Caco-2 (cell line): ENCODE results near the gene MEIOB. TPM values are rescaled to one million over a fixed set of nuclear protein-coding genes. Genes with fewer than 3 reads are reported as not detected.

Source experiments
- BruUV-seq: library from RNA; stranded (reverse); fragments of 400-500 nt; replicated peaks from 2 replicates; lab custom pipeline; 2021; lab: Mats Ljungman, UMichigan
- CTCF ChIA-PET: fragments of 300-600 bp; sonication (Branson Sonifier 250); formaldehyde crosslinking; loops from one replicate; lab custom pipeline; 2022; ENCODE audit warnings: antibody characterized with exemption; lab: Charles Lee
- POLR2A ChIA-PET: fragments of 300-600 bp; sonication (Branson Sonifier 250); formaldehyde crosslinking; loops from one replicate; lab custom pipeline; 2022; ENCODE audit warnings: antibody characterized with exemption; lab: Charles Lee
- DNase-seq, 2 experiments: peaks; one replicate each; pipeline versions ENCODE4 v3.0.0 to v3.0.0-alpha.2; 2020 to 2022
- H3K27me3 ChIP-seq: replicated peaks from 2 replicates; pipeline ENCODE4 v1.6.0; 2011; ENCODE audit warnings: low read length; ENCODE audit not compliant: control insufficient read depth, insufficient read depth
- H3K36me3 ChIP-seq: 2 replicates; pipeline ENCODE4 v1.5.1; 2011; ENCODE audit warnings: low read length; ENCODE audit not compliant: control insufficient read depth, insufficient read depth
- H3K4me1 ChIP-seq: fragments of 250-450 bp; sonication (Bioruptor Pico); 2 replicates; pipeline ENCODE4 v1.5.1; 2020; ENCODE audit warnings: mild to moderate bottlenecking
- H3K4me3 ChIP-seq: 2 replicates; pipeline ENCODE4 v1.5.1; 2011; ENCODE audit warnings: low read depth, mild to moderate bottlenecking, control low read depth, low read length
- H3K9me3 ChIP-seq: fragments of 250-450 bp; sonication (Bioruptor Pico); 2 replicates; pipeline ENCODE4 v1.5.1; 2020; ENCODE audit warnings: mild to moderate bottlenecking, moderate library complexity
- H3K27ac Mint-ChIP-seq: one replicate; pipeline ENCODE4 v1.8.0; 2022; ENCODE audit warnings: mixed read lengths; ENCODE audit not compliant: unreplicated experiment
- H3K27me3 Mint-ChIP-seq: one replicate; pipeline ENCODE4 v1.8.0; 2022; ENCODE audit warnings: mixed read lengths; ENCODE audit not compliant: insufficient read depth, unreplicated experiment
- H3K36me3 Mint-ChIP-seq: one replicate; pipeline ENCODE4 v1.8.0; 2022; ENCODE audit warnings: mild to moderate bottlenecking, mixed read lengths; ENCODE audit not compliant: insufficient read depth, unreplicated experiment
- H3K4me1 Mint-ChIP-seq: one replicate; pipeline ENCODE4 v1.8.0; 2022; ENCODE audit warnings: low read depth, mixed read lengths; ENCODE audit not compliant: unreplicated experiment
- H3K4me3 Mint-ChIP-seq: one replicate; pipeline ENCODE4 v1.8.0; 2022; ENCODE audit warnings: mild to moderate bottlenecking, moderate library complexity, mixed read lengths; ENCODE audit not compliant: unreplicated experiment
- H3K9me3 Mint-ChIP-seq: one replicate; pipeline ENCODE4 v1.8.0; 2022; ENCODE audit warnings: mixed read lengths; ENCODE audit not compliant: unreplicated experiment
- CTCF ChIP-seq, 2 experiments: fragments of 200-600 bp in 1 of 2; IDR thresholded peaks; 1 replicate in 1 of 2; 2 replicates in 1 of 2; pipeline versions ENCODE4 v1.5.1 to v1.8.0; 2011 to 2022; ENCODE audit warnings: antibody characterized with exemption in 1 of 2, control low read depth in 1 of 2, inconsistent platforms in 1 of 2, low read depth in 1 of 2, low read length in 1 of 2, mild to moderate bottlenecking in 1 of 2, moderate library complexity in 1 of 2; ENCODE audit not compliant: insufficient read depth in 1 of 2, severe bottlenecking in 1 of 2, unreplicated experiment in 1 of 2
- intact Hi-C: fragments of 100-400 bp; cut with micrococcal nuclease; formaldehyde crosslinking; loops from one replicate; pipeline ENCODE4 v1.10.0; 2022; ENCODE audit not compliant: unreplicated experiment
- total RNA-seq: library from RNA; stranded (reverse); gene quantifications from 2 replicates; pipeline ENCODE4 v1.2.3, GENCODE V29; 2022

The MEIOB gene
- total RNA-seq, 1 experiment from 2014 or later, result not detected

- no peaks in the 10 kb centered on the region for H3K9me3 Mint-ChIP-seq
- TF ChIP-seq CTCF (IDR thresholded peaks at IDR 0.05; ENCODE audit: insufficient read depth in 1 of 2, low read depth in 1 of 2, low read length in 1 of 2, severe bottlenecking in 1 of 2, unreplicated experiment in 1 of 2), result no peak
- H3K4me3 Mint-ChIP-seq, result no peak overlapping the region
- POLR2A ChIA-PET, result no interaction called here
- peaks cover 4% of the 10 kb centered on the region for H3K27me3 Mint-ChIP-seq
- Histone ChIP-seq H3K9me3 (no peaks in the 10 kb centered on the region), H3K27me3 (no peaks in the 10 kb centered on the region; the same call in 1 of the 2 replicates), H3K4me1 (no peaks in the 10 kb centered on the region), H3K4me3 (no peak overlapping the region), H3K36me3 (no peaks in the 10 kb centered on the region)
- CTCF ChIA-PET, result no interaction called here
- intact Hi-C loops, result no loop called here
- DNase-seq, result no peak
- H3K27ac Mint-ChIP-seq, result no peak overlapping the region
- H3K4me1 Mint-ChIP-seq, result no peaks in the 10 kb centered on the region
- H3K36me3 Mint-ChIP-seq, result no peaks in the 10 kb centered on the region
- no TSS peak for BruUV-seq
Measured at GRCh38 chr16:1914988-1915387, 43.0 kb upstream of the MEIOB start.

GRCh38 chr16:1914084-1914608 lies 42.2 kb upstream of the MEIOB start:
- TF ChIP-seq CTCF (IDR thresholded peaks at IDR 0.05; ENCODE audit: insufficient read depth in 1 of 2, low read depth in 1 of 2, low read length in 1 of 2, severe bottlenecking in 1 of 2, unreplicated experiment in 1 of 2), result no peak
- Mint-ChIP-seq H3K27me3 (peaks cover 4% of the 10 kb centered on the region), H3K27ac (no peak overlapping the region), H3K36me3 (no peaks in the 10 kb centered on the region), H3K4me1 (no peaks in the 10 kb centered on the region), H3K4me3 (no peak overlapping the region), H3K9me3 (no peaks in the 10 kb centered on the region)
- no peaks in the 10 kb centered on the region for H3K4me1 ChIP-seq
- no peaks in the 10 kb centered on the region; the same call in 1 of the 2 replicates for H3K27me3 ChIP-seq
- no peaks in the 10 kb centered on the region for H3K36me3 ChIP-seq
- POLR2A ChIA-PET, result no interaction called here
- BruUV-seq, result no TSS peak
- H3K4me3 ChIP-seq, result no peak overlapping the region
- no peak for DNase-seq
- intact Hi-C loops, result no loop called here
- H3K9me3 ChIP-seq, result no peaks in the 10 kb centered on the region
- CTCF ChIA-PET, result no interaction called here

GRCh38 chr16:1913327-1914083 lies 41.5 kb upstream of the MEIOB start:
- H3K9me3 ChIP-seq, result no peaks in the 10 kb centered on the region
- no peaks in the 10 kb centered on the region for H3K9me3 Mint-ChIP-seq
- ChIA-PET CTCF (no interaction called here), POLR2A (no interaction called here)
- intact Hi-C loops, result no loop called here
- no TSS peak for BruUV-seq
- no peaks in the 10 kb centered on the region for H3K27me3 ChIP-seq
- no peak for TF ChIP-seq CTCF (IDR thresholded peaks at IDR 0.05; ENCODE audit: insufficient read depth in 1 of 2, low read depth in 1 of 2, low read length in 1 of 2, severe bottlenecking in 1 of 2, unreplicated experiment in 1 of 2)
- no peak overlapping the region for H3K4me3 Mint-ChIP-seq
- DNase-seq, result no peak
- H3K36me3 Mint-ChIP-seq, result no peaks in the 10 kb centered on the region
- H3K27ac Mint-ChIP-seq, result no peak overlapping the region
- H3K27me3 Mint-ChIP-seq, result peaks cover 4% of the 10 kb centered on the region
- no peaks in the 10 kb centered on the region for H3K4me1 ChIP-seq
- H3K36me3 ChIP-seq, result no peaks in the 10 kb centered on the region
- H3K4me1 Mint-ChIP-seq, result no peaks in the 10 kb centered on the region
- H3K4me3 ChIP-seq, result no peak overlapping the region
